ENCODE measurements around the gene TRIM6.
"Not testable (repeated sequence)": the region's sequence is repeated elsewhere in the genome, so short reads cannot be mapped to it uniquely, and the experiment has no call there.

Gene TRIM6

GRCh38 chr11:5655474-5655873 lies 59.0 kb downstream of the TRIM6 start:
- no peaks in the 10 kb centered on the region for H3K27me3 ChIP-seq (replicated peaks)
- H3K27ac ChIP-seq: no peak overlapping the region
- no peaks in the 10 kb centered on the region for H3K36me3 ChIP-seq (replicated peaks)
- no peak for TF ChIP-seq CTCF (IDR thresholded peaks at IDR 0.05; ENCODE audit: low read depth, low read length, missing control alignments)
- no peak for DNase-seq
- in situ Hi-C loops (cut with HindIII; ENCODE audit: low pct_ligation_motif_present, low sequenced_read_pairs): no loop called here
- H3K4me3 ChIP-seq (ENCODE audit: low read depth, low read length): no peak overlapping the region

- DNase-seq; H3K36me3 ChIP-seq (replicated peaks); in situ Hi-C loops (cut with HindIII; ENCODE audit: low pct_ligation_motif_present, low sequenced_read_pairs); H3K4me3 ChIP-seq (ENCODE audit: low read depth, low read length); H3K27ac ChIP-seq; H3K27me3 ChIP-seq (replicated peaks): not testable (repeated sequence)
These were observed 60.5 kb downstream of the TRIM6 start for GRCh38 chr11:5656956-5657355.

- Histone ChIP-seq H3K27me3 (replicated peaks) (no peaks in the 10 kb centered on the region), H3K4me3 (ENCODE audit: low read depth, low read length) (no peak overlapping the region), H3K27ac (no peak overlapping the region), H3K36me3 (replicated peaks) (peaks cover 3% of the 10 kb centered on the region)
- DNase-seq: no peak
- in situ Hi-C loops (cut with HindIII; ENCODE audit: low pct_ligation_motif_present, low sequenced_read_pairs): no loop called here
- TF ChIP-seq CTCF (IDR thresholded peaks at IDR 0.05; ENCODE audit: low read depth, low read length, missing control alignments): no peak
These were observed 61.9 kb downstream of the TRIM6 start for GRCh38 chr11:5658318-5658717.
